ENCODE data around the gene C15orf61. TPM values are rescaled to one million over a fixed set of nuclear protein-coding genes. Genes with fewer than 3 reads are reported as not detected.

The C15orf61 gene
- total RNA-seq, 3 donors from 2014 or later: 3.8 to 24.3 (median 4.6) TPM

DNA sequence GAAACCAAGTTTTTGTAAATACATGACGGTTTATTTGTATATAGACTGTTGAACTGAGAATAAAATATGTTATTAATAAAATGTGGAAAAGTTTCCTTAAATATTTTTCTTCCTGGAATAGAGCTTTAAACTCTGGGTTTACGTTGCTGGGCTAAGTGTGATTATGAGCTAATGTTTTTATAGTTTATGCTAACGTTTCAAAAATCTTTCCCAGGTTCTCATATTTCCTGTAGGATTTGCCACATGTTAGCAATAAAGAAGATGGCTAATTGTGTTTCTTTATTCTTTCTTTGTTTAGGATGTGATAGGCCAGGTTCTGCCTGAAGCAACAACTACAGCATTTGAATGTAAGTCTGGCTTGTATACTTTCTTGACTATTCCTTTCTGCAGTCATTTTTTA is 28.8 kb downstream of the C15orf61 start:
- Histone ChIP-seq H3K27ac (no peak overlapping the region), H3K27me3 (no peaks in the 10 kb centered on the region), H3K4me1 (no peaks in the 10 kb centered on the region), H3K4me3 (no peak overlapping the region), H3K36me3 (no peaks in the 10 kb centered on the region), H3K9me3 (no peaks in the 10 kb centered on the region)
- no peak for DNase-seq (ENCODE audit: low spot score in 2 of 2)
- intact Hi-C loops (cut with DNase I; ENCODE audit: low total_unique reads): loop anchor here (10.0 kb wide), 1 partner anchor 1145 kb away; no protein-coding TSS in a partner anchor
- TF ChIP-seq, protein P1, sequence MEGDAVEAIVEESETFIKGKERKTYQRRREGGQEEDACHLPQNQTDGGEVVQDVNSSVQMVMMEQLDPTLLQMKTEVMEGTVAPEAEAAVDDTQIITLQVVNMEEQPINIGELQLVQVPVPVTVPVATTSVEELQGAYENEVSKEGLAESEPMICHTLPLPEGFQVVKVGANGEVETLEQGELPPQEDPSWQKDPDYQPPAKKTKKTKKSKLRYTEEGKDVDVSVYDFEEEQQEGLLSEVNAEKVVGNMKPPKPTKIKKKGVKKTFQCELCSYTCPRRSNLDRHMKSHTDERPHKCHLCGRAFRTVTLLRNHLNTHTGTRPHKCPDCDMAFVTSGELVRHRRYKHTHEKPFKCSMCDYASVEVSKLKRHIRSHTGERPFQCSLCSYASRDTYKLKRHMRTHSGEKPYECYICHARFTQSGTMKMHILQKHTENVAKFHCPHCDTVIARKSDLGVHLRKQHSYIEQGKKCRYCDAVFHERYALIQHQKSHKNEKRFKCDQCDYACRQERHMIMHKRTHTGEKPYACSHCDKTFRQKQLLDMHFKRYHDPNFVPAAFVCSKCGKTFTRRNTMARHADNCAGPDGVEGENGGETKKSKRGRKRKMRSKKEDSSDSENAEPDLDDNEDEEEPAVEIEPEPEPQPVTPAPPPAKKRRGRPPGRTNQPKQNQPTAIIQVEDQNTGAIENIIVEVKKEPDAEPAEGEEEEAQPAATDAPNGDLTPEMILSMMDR (IDR thresholded peaks at IDR 0.05): no peak
- TF ChIP-seq POLR2AphosphoS5 (IDR thresholded peaks at IDR 0.05) (no peak), POLR2A (IDR thresholded peaks at IDR 0.05) (no peak)

DNA sequence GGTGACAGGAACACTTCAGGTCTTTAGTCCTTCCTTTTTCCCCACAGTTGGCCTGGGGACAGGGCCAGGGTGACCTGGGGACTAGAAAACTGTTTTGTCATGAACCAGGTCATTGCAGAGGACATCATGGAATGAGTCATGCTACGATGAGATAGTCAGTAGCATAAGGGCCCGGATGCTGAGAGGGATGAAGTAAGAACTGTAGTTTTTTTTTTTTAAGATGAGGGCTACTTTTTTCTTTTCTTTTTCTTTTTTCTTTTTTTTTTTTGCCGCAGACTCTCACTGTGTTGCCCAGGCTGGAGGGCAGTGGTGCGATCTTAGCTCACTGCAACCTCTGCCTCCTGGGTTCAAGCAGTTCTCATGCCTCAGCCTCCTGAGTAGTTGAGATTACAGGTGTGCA is 29.6 kb downstream of the C15orf61 start:
- no peaks in the 10 kb centered on the region for H3K9me3 ChIP-seq
- intact Hi-C loops (cut with DNase I; ENCODE audit: low total_unique reads): loop anchor here (10.0 kb wide), 1 partner anchor 1144 kb away; no protein-coding TSS in a partner anchor
- no peaks in the 10 kb centered on the region for H3K27me3 ChIP-seq
- no peaks in the 10 kb centered on the region for H3K4me1 ChIP-seq
- no peak overlapping the region for H3K27ac ChIP-seq
- no peaks in the 10 kb centered on the region for H3K36me3 ChIP-seq
- TF ChIP-seq, protein P1 (IDR thresholded peaks at IDR 0.05): no peak
- TF ChIP-seq POLR2AphosphoS5 (IDR thresholded peaks at IDR 0.05) (no peak), POLR2A (IDR thresholded peaks at IDR 0.05) (no peak)
- H3K4me3 ChIP-seq: no peak overlapping the region
- DNase-seq (ENCODE audit: low spot score in 2 of 2): no peak

DNA sequence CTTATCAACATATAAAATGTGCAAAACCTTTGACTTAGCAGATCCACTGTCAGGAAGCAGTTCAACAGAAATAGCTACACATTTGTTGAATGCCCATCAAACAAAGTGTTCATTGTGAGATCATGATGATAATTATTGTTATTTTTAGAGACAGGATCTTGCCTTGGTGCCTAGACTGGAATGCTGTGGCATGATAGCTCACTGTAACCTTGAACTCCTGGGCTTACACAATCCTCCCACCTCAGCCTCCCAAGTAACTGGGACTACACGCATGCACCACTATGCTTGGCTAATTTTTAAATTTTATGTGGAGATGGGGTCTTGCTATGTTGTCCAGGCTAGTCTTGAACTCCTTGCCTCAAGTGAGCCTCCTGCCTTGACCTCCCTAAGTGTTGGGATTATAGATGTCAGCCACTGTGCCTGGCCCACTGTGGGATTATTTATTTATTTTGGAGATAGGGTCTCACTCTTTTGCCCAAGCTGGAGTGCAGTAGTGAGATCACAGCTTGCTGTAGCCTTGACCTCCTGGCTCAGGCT is 30.3 kb downstream of the C15orf61 start:
- intact Hi-C loops (cut with DNase I; ENCODE audit: low total_unique reads): loop anchor here (10.0 kb wide), 1 partner anchor 1144 kb away; no protein-coding TSS in a partner anchor
- Histone ChIP-seq H3K36me3 (no peaks in the 10 kb centered on the region), H3K27ac (no peak overlapping the region), H3K27me3 (no peaks in the 10 kb centered on the region), H3K4me1 (no peaks in the 10 kb centered on the region), H3K9me3 (no peaks in the 10 kb centered on the region), H3K4me3 (no peak overlapping the region)
- no peak for DNase-seq (ENCODE audit: low spot score in 2 of 2)
- TF ChIP-seq POLR2AphosphoS5 (IDR thresholded peaks at IDR 0.05) (no peak), POLR2A (IDR thresholded peaks at IDR 0.05) (no peak)
- TF ChIP-seq, protein P1 (IDR thresholded peaks at IDR 0.05): no peak

DNA sequence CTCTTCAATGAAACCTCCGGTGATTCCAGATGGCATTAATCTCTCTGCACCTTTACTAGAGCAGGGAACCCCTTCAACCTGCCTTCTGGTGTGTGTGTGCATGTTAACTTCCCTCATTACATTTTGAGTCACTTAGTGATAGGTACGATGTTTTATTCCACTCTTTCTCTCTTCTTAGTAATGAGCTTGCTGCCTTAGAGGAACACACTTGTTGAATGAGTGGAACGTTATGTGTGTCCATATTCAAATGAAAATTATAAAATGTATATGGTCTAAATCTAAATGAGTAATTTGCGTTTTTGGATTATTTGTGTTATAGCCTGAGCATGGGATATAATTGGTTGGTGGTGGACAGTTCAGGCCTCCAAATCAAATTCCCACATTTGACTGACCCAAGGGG is 33.6 kb downstream of the C15orf61 start:
- TF ChIP-seq, protein P1 (IDR thresholded peaks at IDR 0.05): no peak
- TF ChIP-seq POLR2AphosphoS5 (IDR thresholded peaks at IDR 0.05) (no peak), POLR2A (IDR thresholded peaks at IDR 0.05) (no peak)
- Histone ChIP-seq H3K27ac (no peak overlapping the region), H3K4me1 (no peaks in the 10 kb centered on the region), H3K36me3 (no peaks in the 10 kb centered on the region), H3K27me3 (no peaks in the 10 kb centered on the region), H3K4me3 (no peak overlapping the region), H3K9me3 (no peaks in the 10 kb centered on the region)
- intact Hi-C loops (cut with DNase I; ENCODE audit: low total_unique reads): loop anchor here (10.0 kb wide), 1 partner anchor 1140 kb away; no protein-coding TSS in a partner anchor
- DNase-seq (ENCODE audit: low spot score in 2 of 2): no peak

DNA sequence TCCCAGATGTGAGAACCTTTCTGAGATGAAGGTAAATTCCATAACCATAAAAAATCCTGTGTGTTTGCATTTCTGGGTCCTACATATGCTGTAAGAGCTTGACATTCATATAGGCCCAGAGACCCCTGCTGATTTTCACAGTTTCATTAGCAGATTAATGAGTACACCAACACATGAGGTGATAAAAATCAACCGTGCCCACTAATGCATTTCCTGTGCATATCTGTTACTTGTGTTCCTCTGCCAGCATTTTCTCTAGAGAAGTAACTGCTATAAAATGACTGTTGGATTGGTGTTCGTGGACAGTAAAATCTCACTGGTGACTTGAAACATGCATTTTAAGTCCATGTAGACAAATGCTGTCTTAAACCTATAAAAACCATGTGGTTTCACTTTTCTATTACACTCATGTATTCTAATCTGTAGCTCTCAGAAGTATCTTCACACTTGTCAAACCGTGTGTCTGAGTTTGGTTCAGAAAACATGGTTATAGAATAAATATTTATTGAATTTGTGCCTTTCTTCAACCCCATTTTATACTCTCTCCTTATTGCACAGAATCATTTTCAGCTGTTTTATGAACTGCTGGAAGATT is 36.1 kb downstream of the C15orf61 start:
- TF ChIP-seq POLR2AphosphoS5 (IDR thresholded peaks at IDR 0.05) (no peak), POLR2A (IDR thresholded peaks at IDR 0.05) (no peak)
- TF ChIP-seq, protein P1 (IDR thresholded peaks at IDR 0.05): no peak
- H3K9me3 ChIP-seq: no peaks in the 10 kb centered on the region
- H3K27me3 ChIP-seq: no peaks in the 10 kb centered on the region
- intact Hi-C loops (cut with DNase I; ENCODE audit: low total_unique reads): loop anchor here (10.0 kb wide), 1 partner anchor 1138 kb away; no protein-coding TSS in a partner anchor
- H3K4me3 ChIP-seq: no peak overlapping the region
- no peak for DNase-seq (ENCODE audit: low spot score in 2 of 2)
- no peaks in the 10 kb centered on the region for H3K4me1 ChIP-seq
- H3K27ac ChIP-seq: no peak overlapping the region
- no peaks in the 10 kb centered on the region for H3K36me3 ChIP-seq
